Trophoblast cell (in vitro differentiated cells and primary cell): ENCODE measurements around the gene EVI5.

Experiments
- DNase-seq, 2 donors: peaks; one replicate each; pipeline ENCODE4 v3.0.0-alpha.2; 2016
- H2AFZ ChIP-seq: 2 replicates; pipeline ENCODE4 v1.6.1; 2013; ENCODE audit warnings: low read length, moderate library complexity, mild to moderate bottlenecking; ENCODE audit not compliant: insufficient read depth, poor library complexity
- H2AK5ac ChIP-seq: 2 replicates; pipeline ENCODE4 v1.6.1; 2013; ENCODE audit warnings: mild to moderate bottlenecking, low read length
- H2BK120ac ChIP-seq: 2 replicates; pipeline ENCODE4 v1.6.1; 2013; ENCODE audit warnings: low read length, mild to moderate bottlenecking, moderate library complexity; ENCODE audit not compliant: insufficient read depth, poor library complexity
- H2BK12ac ChIP-seq: 2 replicates; pipeline ENCODE4 v1.6.1; 2013; ENCODE audit warnings: mild to moderate bottlenecking, low read length, moderate library complexity
- H2BK5ac ChIP-seq: 2 replicates; pipeline ENCODE4 v1.6.1; 2013; ENCODE audit warnings: low read length, low read depth, moderate library complexity, mild to moderate bottlenecking; ENCODE audit not compliant: poor library complexity
- H3K14ac ChIP-seq: 2 replicates; pipeline ENCODE4 v1.6.1; 2013; ENCODE audit warnings: mild to moderate bottlenecking, low read length
- H3K18ac ChIP-seq: 2 replicates; pipeline ENCODE4 v1.6.1; 2013; ENCODE audit warnings: mild to moderate bottlenecking, low read length
- H3K23ac ChIP-seq: 2 replicates; pipeline ENCODE4 v1.6.1; 2013; ENCODE audit warnings: low read length
- H3K27ac ChIP-seq: 2 replicates; pipeline ENCODE4 v1.5.1; 2013; ENCODE audit warnings: low read depth, mild to moderate bottlenecking, inconsistent platforms, low read length, moderate library complexity
- H3K27me3 ChIP-seq: 2 replicates; pipeline ENCODE4 v1.6.1; 2013; ENCODE audit warnings: inconsistent platforms, mild to moderate bottlenecking, low read length, moderate library complexity; ENCODE audit not compliant: insufficient read depth
- H3K36me3 ChIP-seq, 2 experiments: 1 replicate in 1 of 2; 2 replicates in 1 of 2; pipeline ENCODE4 v1.6.1; 2013; ENCODE audit warnings: low read length in 2 of 2, mild to moderate bottlenecking in 2 of 2, moderate library complexity in 1 of 2; ENCODE audit not compliant: insufficient read depth in 2 of 2, control insufficient read depth in 1 of 2
- H3K4ac ChIP-seq: 2 replicates; pipeline ENCODE4 v1.6.1; 2013; ENCODE audit warnings: low read depth, mild to moderate bottlenecking, low read length, moderate library complexity
- H3K4me1 ChIP-seq, 2 experiments: 1 replicate in 1 of 2; 2 replicates in 1 of 2; pipeline ENCODE4 v1.6.1; 2013; ENCODE audit warnings: low read length in 2 of 2, mild to moderate bottlenecking in 2 of 2, moderate library complexity in 1 of 2; ENCODE audit not compliant: insufficient read depth in 2 of 2, control insufficient read depth in 1 of 2
- H3K4me2 ChIP-seq: 2 replicates; pipeline ENCODE4 v1.6.1; 2013; ENCODE audit warnings: inconsistent platforms, mild to moderate bottlenecking, low read length, moderate library complexity
- H3K4me3 ChIP-seq: 2 replicates; pipeline ENCODE4 v1.5.1; 2013; ENCODE audit warnings: mild to moderate bottlenecking, low read depth, low read length, inconsistent platforms
- H3K79me1 ChIP-seq: one replicate; pipeline ENCODE4 v1.6.1; 2013; ENCODE audit warnings: low read length
- H3K79me2 ChIP-seq: 2 replicates; pipeline ENCODE4 v1.6.1; 2013; ENCODE audit warnings: low read length, mild to moderate bottlenecking; ENCODE audit not compliant: control insufficient read depth, insufficient read depth, poor library complexity
- H3K9ac ChIP-seq: 2 replicates; pipeline ENCODE4 v1.6.1; 2013; ENCODE audit warnings: mild to moderate bottlenecking, low read length
- H3K9me3 ChIP-seq: 2 replicates; pipeline ENCODE4 v1.6.1; 2013; ENCODE audit warnings: low read depth, mild to moderate bottlenecking, control low read depth, inconsistent platforms, low read length; ENCODE audit not compliant: insufficient read depth
- H4K12ac ChIP-seq: 2 replicates; pipeline ENCODE4 v1.6.1; 2013; ENCODE audit warnings: low read depth, mild to moderate bottlenecking, low read length, moderate library complexity
- H4K8ac ChIP-seq: 2 replicates; pipeline ENCODE4 v1.6.1; 2013; ENCODE audit warnings: low read depth, mild to moderate bottlenecking, low read length, moderate library complexity
- H4K91ac ChIP-seq: one replicate; pipeline ENCODE4 v1.6.1; 2013; ENCODE audit warnings: low read depth, mild to moderate bottlenecking, low read length, moderate library complexity
- WGBS: extraction: QIAGEN DNeasy Blood & Tissue Kit; methylation state at CpG from one replicate; pipeline ENCODE4 v1.1.7; 2013; ENCODE audit warnings: missing lambda C conversion rate; ENCODE audit not compliant: insufficient read length, insufficient coverage; ENCODE audit errors: extremely low coverage; 5-methylcytosine and 5-hydroxymethylcytosine counted together

Gene EVI5

GRCh38 chr1:92820551-92820950 lies 35.6 kb upstream of the EVI5 start:
- Histone ChIP-seq H3K27me3 (no peaks in the 10 kb centered on the region), H3K27ac (no peak overlapping the region), H3K4me1 (peaks cover 3 to 6% of the 10 kb centered on the region in 2 experiments), H4K91ac (no peak overlapping the region), H3K14ac (no peak overlapping the region), H3K4ac (no peak overlapping the region), H3K79me1 (peaks cover 2% of the 10 kb centered on the region), H2BK5ac (no peak overlapping the region), H2BK12ac (no peak overlapping the region), H4K8ac (no peak overlapping the region), H2BK120ac (no peak overlapping the region), H2AK5ac (no peak overlapping the region), H3K4me2 (no peak overlapping the region), H3K18ac (no peak overlapping the region), H3K9me3 (no peaks in the 10 kb centered on the region), H2AFZ (no peak overlapping the region), H3K36me3 (no peaks in the 10 kb centered on the region), H4K12ac (no peak overlapping the region), H3K79me2 (no peaks in the 10 kb centered on the region), H3K4me3 (no peak overlapping the region), H3K9ac (no peak overlapping the region), H3K23ac (no peak overlapping the region)
- WGBS = no CpG with 5 or more reads among the region's 3 CpGs
- DNase-seq = peak; percentile 35 to 70

- no peak overlapping the region for H3K23ac ChIP-seq
- no peak overlapping the region for H3K9ac ChIP-seq
- H3K27me3 ChIP-seq = no peaks in the 10 kb centered on the region
- H3K4me2 ChIP-seq = no peak overlapping the region
- no peaks in the 10 kb centered on the region for H3K9me3 ChIP-seq
- no peaks in the 10 kb centered on the region for H3K36me3 ChIP-seq
- no peaks in the 10 kb centered on the region for H3K79me2 ChIP-seq
- DNase-seq = peak; percentile 70 to 81
- no peak overlapping the region for H4K8ac ChIP-seq
- H2BK12ac ChIP-seq = no peak overlapping the region
- no peak overlapping the region for H3K14ac ChIP-seq
- no peak overlapping the region for H3K4me3 ChIP-seq
- H4K12ac ChIP-seq = no peak overlapping the region
- H3K27ac ChIP-seq = peak overlapping the region; percentile 30
- no peak overlapping the region for H3K4ac ChIP-seq
- peaks cover 2% of the 10 kb centered on the region for H3K79me1 ChIP-seq
- H2BK120ac ChIP-seq = no peak overlapping the region
- WGBS = no CpG with 5 or more reads among the region's 3 CpGs
- H4K91ac ChIP-seq = no peak overlapping the region
- no peak overlapping the region for H2BK5ac ChIP-seq
- no peak overlapping the region for H2AFZ ChIP-seq
- H2AK5ac ChIP-seq = no peak overlapping the region
- no peak overlapping the region for H3K18ac ChIP-seq
- peaks cover 3 to 6% of the 10 kb centered on the region in 2 experiments for H3K4me1 ChIP-seq
Measured at GRCh38 chr1:92820024-92820423, 35.1 kb upstream of the EVI5 start.

GRCh38 chr1:92817986-92818764 lies 33.3 kb upstream of the EVI5 start:
- Histone ChIP-seq H3K9me3 (no peaks in the 10 kb centered on the region), H3K4me2 (no peak overlapping the region)
- no CpG with 5 or more reads among the region's 3 CpGs for WGBS

GRCh38 chr1:92817137-92817697 lies 32.3 kb upstream of the EVI5 start:
- WGBS = no CpG with 5 or more reads among the region's 1 CpG
- no peaks in the 10 kb centered on the region for H3K4me1 ChIP-seq

More at GRCh38 chr1:92817986-92818764, 33.3 kb upstream of the EVI5 start:
- no peak overlapping the region for H3K14ac ChIP-seq
- no peak overlapping the region for H4K12ac ChIP-seq
- no peaks in the 10 kb centered on the region for H3K79me2 ChIP-seq
- no peak overlapping the region for H4K91ac ChIP-seq
- H2AK5ac ChIP-seq = no peak overlapping the region
- H3K79me1 ChIP-seq = peaks cover 2% of the 10 kb centered on the region
- peak overlapping the region; percentile 82 for H4K8ac ChIP-seq
- H2BK5ac ChIP-seq = no peak overlapping the region
- no peaks in the 10 kb centered on the region for H3K36me3 ChIP-seq
- H3K27ac ChIP-seq = no peak overlapping the region
- no peak overlapping the region for H3K18ac ChIP-seq
- H3K4me3 ChIP-seq = no peak overlapping the region
- H2AFZ ChIP-seq = no peak overlapping the region
- DNase-seq = peak in 1 of 2 donors; percentile 60
- H3K23ac ChIP-seq = no peak overlapping the region
- no peak overlapping the region for H3K9ac ChIP-seq
- H3K4ac ChIP-seq = no peak overlapping the region
- H3K4me1 ChIP-seq = peaks cover 3% of the 10 kb centered on the region in 2 experiments
- H3K27me3 ChIP-seq = no peaks in the 10 kb centered on the region
- H2BK12ac ChIP-seq = peak overlapping the region; percentile 59
- no peak overlapping the region for H2BK120ac ChIP-seq

More at GRCh38 chr1:92817137-92817697, 32.3 kb upstream of the EVI5 start:
- no peak overlapping the region for H3K14ac ChIP-seq
- no peak overlapping the region for H3K18ac ChIP-seq
- H2BK5ac ChIP-seq = no peak overlapping the region
- no peak overlapping the region for H4K8ac ChIP-seq
- no peak overlapping the region for H2AK5ac ChIP-seq
- no peak overlapping the region for H3K4ac ChIP-seq
- no peak overlapping the region for H4K12ac ChIP-seq
- no peak overlapping the region for H3K4me2 ChIP-seq
- H3K9ac ChIP-seq = no peak overlapping the region
- no peaks in the 10 kb centered on the region for H3K36me3 ChIP-seq
- no peaks in the 10 kb centered on the region for H3K27me3 ChIP-seq
- H3K9me3 ChIP-seq = no peaks in the 10 kb centered on the region
- peak overlapping the region; percentile 85 for H3K23ac ChIP-seq
- H2AFZ ChIP-seq = no peak overlapping the region
- H2BK12ac ChIP-seq = no peak overlapping the region
- no peak for DNase-seq
- H4K91ac ChIP-seq = no peak overlapping the region
- peaks cover 2% of the 10 kb centered on the region for H3K79me1 ChIP-seq
- no peak overlapping the region for H2BK120ac ChIP-seq
- H3K27ac ChIP-seq = no peak overlapping the region
- no peak overlapping the region for H3K4me3 ChIP-seq
- H3K79me2 ChIP-seq = no peaks in the 10 kb centered on the region
